Astrocyte of the cerebellum (primary cell): ENCODE results near the gene PDZD2.

Source experiments
- DNase-seq: peaks from one replicate; pipeline ENCODE4 v3.0.0-alpha.2; 2011; ENCODE audit warnings: low read depth
- H3K4me3 ChIP-seq: 2 replicates; pipeline ENCODE4 v1.5.1; 2011; ENCODE audit warnings: mild to moderate bottlenecking, low read depth, low read length, moderate library complexity
- CTCF ChIP-seq: IDR thresholded peaks from 2 replicates; pipeline ENCODE4 v1.5.1; 2012; ENCODE audit warnings: low read length, low read depth, moderate library complexity, mild to moderate bottlenecking; ENCODE audit errors: missing control alignments
- in situ Hi-C: cut with HindIII; loops from 2 replicates; pipeline ENCODE4 v1.10.0; 2017; ENCODE audit warnings: low sequenced_read_pairs

PDZD2 gene

GRCh38 chr5:31898036-31898632 is 259.2 kb downstream of the PDZD2 start:
- H3K4me3 ChIP-seq: no peak overlapping the region
- in situ Hi-C loops: no loop called here
- DNase-seq: no peak
- TF ChIP-seq CTCF: no peak

- no peak for DNase-seq
- no peak overlapping the region for H3K4me3 ChIP-seq
- in situ Hi-C loops: no loop called here
- TF ChIP-seq CTCF: no peak
Observed at GRCh38 chr5:31900296-31900865, 261.4 kb downstream of the PDZD2 start.

GRCh38 chr5:31901807-31902530 is 263.0 kb downstream of the PDZD2 start:
- H3K4me3 ChIP-seq: no peak overlapping the region
- in situ Hi-C loops: no loop called here
- no peak for TF ChIP-seq CTCF
- DNase-seq: no peak

GRCh38 chr5:31908396-31908795 is 269.5 kb downstream of the PDZD2 start:
- no peak for DNase-seq
- no peak for TF ChIP-seq CTCF
- no peak overlapping the region for H3K4me3 ChIP-seq
- in situ Hi-C loops: no loop called here

GRCh38 chr5:31909073-31909472 is 270.1 kb downstream of the PDZD2 start:
- in situ Hi-C loops: no loop called here
- DNase-seq: no peak
- TF ChIP-seq CTCF: no peak
- no peak overlapping the region for H3K4me3 ChIP-seq

- in situ Hi-C loops: no loop called here
- no peak for TF ChIP-seq CTCF
- no peak overlapping the region for H3K4me3 ChIP-seq
- DNase-seq: peak; percentile 93
Observed at GRCh38 chr5:31911291-31912265, 272.6 kb downstream of the PDZD2 start.
